Fibroblast of skin of abdomen (primary cell): ENCODE results near the gene ZNF700.
"Not testable (repeated sequence)": the region's sequence is repeated elsewhere in the genome, so short reads cannot be mapped to it uniquely, and the experiment has no call there.

ENCODE experiments used
- DNase-seq: peaks from one replicate; pipeline ENCODE4 v3.0.0-alpha.2; 2013

Gene ZNF700

DNA sequence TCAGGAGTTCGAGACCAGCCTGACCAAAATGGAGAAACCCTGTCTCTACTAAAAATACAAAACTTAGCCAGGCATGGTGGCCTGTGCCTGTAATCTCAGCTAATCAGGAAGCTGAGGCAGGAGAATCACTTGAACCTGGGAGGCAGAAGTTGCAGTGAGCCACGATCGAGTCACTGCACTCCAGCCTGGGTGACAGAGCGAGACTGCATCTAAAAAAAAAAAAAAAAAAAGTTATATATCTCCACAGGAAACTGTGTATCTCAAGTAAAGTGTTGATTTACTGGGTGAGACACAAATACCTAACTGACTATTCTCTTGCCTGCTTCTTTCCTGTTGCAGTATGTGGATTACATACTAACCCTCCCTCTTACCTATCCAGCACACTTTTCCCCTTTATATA lies 67.0 kb downstream of the ZNF700 start:
- not testable (repeated sequence) for DNase-seq

DNA sequence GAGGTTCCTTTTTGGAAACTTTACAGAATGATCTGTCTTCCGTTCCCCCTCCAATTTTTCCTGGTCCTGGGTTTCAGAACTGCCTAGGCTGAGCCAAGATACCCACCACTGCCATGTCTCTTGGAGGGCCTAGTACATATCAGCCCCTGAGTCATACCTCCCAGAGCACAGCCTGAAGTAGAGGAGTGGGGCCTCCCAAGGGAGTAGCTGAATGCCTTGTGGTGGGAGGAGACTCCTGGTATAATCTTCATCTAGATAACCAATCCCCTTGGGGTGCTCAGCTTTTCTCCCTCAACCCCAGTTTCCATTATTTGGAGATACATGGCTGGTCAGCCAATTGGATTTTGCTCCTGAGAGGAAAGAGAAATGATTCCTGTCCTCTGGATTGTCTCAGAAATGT lies 70.3 kb downstream of the ZNF700 start:
- peak; percentile 11 for DNase-seq
